HepG2 (cell line): ENCODE measurements around the gene DCUN1D2. TPM values are rescaled to one million over a fixed set of nuclear protein-coding genes. Genes with fewer than 3 reads are reported as not detected.

Experiments used
- CAMTA2 ChIP-seq: sonication (generic); formaldehyde crosslinking; IDR thresholded peaks from 2 replicates; pipeline ENCODE4 v1.4.0; 2020; ENCODE audit warnings: mild to moderate bottlenecking, missing genetic modification reagents, borderline replicate concordance
- FOXA3 ChIP-seq: IDR thresholded peaks from 2 replicates; pipeline ENCODE4 v1.6.1; 2016; ENCODE audit warnings: missing genetic modification reagents, missing compliant biosample characterization
- GABPA ChIP-seq, 2 experiments: IDR thresholded peaks; 2 replicates each; pipeline ENCODE4 v1.6.1; 2011 to 2016; ENCODE audit warnings: low read depth in 2 of 2, low read length in 1 of 2, missing biosample characterization in 1 of 2, missing genetic modification characterization in 1 of 2
- HOXA9 ChIP-seq: sonication (generic); formaldehyde crosslinking; IDR thresholded peaks from 2 replicates; pipeline ENCODE4 v1.8.1; 2022; ENCODE audit warnings: missing genetic modification reagents, mild to moderate bottlenecking, moderate library complexity, borderline replicate concordance
- KDM6A ChIP-seq: IDR thresholded peaks from 2 replicates; pipeline ENCODE4 v1.6.1; 2016; ENCODE audit warnings: low read depth
- MAFG ChIP-seq: sonication (generic); formaldehyde crosslinking; IDR thresholded peaks from 2 replicates; pipeline ENCODE4 v1.5.1; 2020; ENCODE audit warnings: mild to moderate bottlenecking, missing genetic modification reagents
- PHF5A ChIP-seq: IDR thresholded peaks from one replicate; pipeline ENCODE4 v1.6.1; 2018; ENCODE audit warnings: low read depth, missing genetic modification reagents; ENCODE audit not compliant: unreplicated experiment
- PITX1 ChIP-seq: sonication (generic); formaldehyde crosslinking; IDR thresholded peaks from 2 replicates; pipeline ENCODE4 v1.5.1; 2020; ENCODE audit warnings: mild to moderate bottlenecking, missing genetic modification reagents
- POGK ChIP-seq: sonication (generic); formaldehyde crosslinking; conservative IDR thresholded peaks from 2 replicates; pipeline ENCODE4 v1.8.0; 2022; ENCODE audit warnings: mild to moderate bottlenecking, moderate library complexity, missing genetic modification reagents
- REXO4 ChIP-seq: sonication (generic); formaldehyde crosslinking; IDR thresholded peaks from 2 replicates; pipeline ENCODE4 v1.8.0; 2022; ENCODE audit warnings: missing genetic modification reagents, mild to moderate bottlenecking, borderline replicate concordance
- SP5 ChIP-seq: IDR thresholded peaks from 2 replicates; pipeline ENCODE4 v1.6.1; 2016; ENCODE audit warnings: low read depth, borderline replicate concordance
- TBX3 ChIP-seq: fragments of 450-650 bp; IDR thresholded peaks from 2 replicates; pipeline ENCODE4 v1.6.1; 2017; ENCODE audit warnings: antibody characterized with exemption, mild to moderate bottlenecking, inconsistent platforms, borderline replicate concordance
- ZFAT ChIP-seq: sonication (generic); formaldehyde crosslinking; conservative IDR thresholded peaks from 2 replicates; pipeline ENCODE4 v1.8.1; 2023; ENCODE audit warnings: missing genetic modification reagents, inconsistent platforms
- ZNF101 ChIP-seq: sonication (generic); formaldehyde crosslinking; IDR thresholded peaks from 2 replicates; pipeline ENCODE4 v1.4.0; 2020; ENCODE audit warnings: mild to moderate bottlenecking, low read depth, missing genetic modification reagents, borderline replicate concordance
- ZNF142 ChIP-seq: sonication (generic); formaldehyde crosslinking; IDR thresholded peaks from 2 replicates; pipeline ENCODE4 v1.4.0; 2020; ENCODE audit warnings: missing genetic modification reagents
- ZNF17 ChIP-seq: sonication (generic); formaldehyde crosslinking; IDR thresholded peaks from 2 replicates; pipeline ENCODE4 v1.5.0; 2020; ENCODE audit warnings: mild to moderate bottlenecking, missing genetic modification reagents
- ZNF3 ChIP-seq: IDR thresholded peaks from 2 replicates; pipeline ENCODE4 v1.7.0; 2017; ENCODE audit warnings: inconsistent platforms
- ZNF317 ChIP-seq: sonication (generic); formaldehyde crosslinking; IDR thresholded peaks from 2 replicates; pipeline ENCODE4 v1.5.0; 2020; ENCODE audit warnings: mild to moderate bottlenecking, missing genetic modification reagents
- ZNF773 ChIP-seq: sonication (generic); formaldehyde crosslinking; IDR thresholded peaks from 2 replicates; pipeline ENCODE4 v1.4.0; 2020; ENCODE audit warnings: missing genetic modification reagents, borderline replicate concordance
- ZNF780A ChIP-seq: sonication (generic); formaldehyde crosslinking; IDR thresholded peaks from 2 replicates; pipeline ENCODE4 v1.8.0; 2022; ENCODE audit warnings: mild to moderate bottlenecking, missing genetic modification reagents, moderate library complexity
- ZNF781 ChIP-seq: sonication (generic); formaldehyde crosslinking; IDR thresholded peaks from 2 replicates; pipeline ENCODE4 v1.5.1; 2020; ENCODE audit warnings: borderline replicate concordance, mild to moderate bottlenecking, missing genetic modification reagents; ENCODE audit errors: not compliant biosample characterization
- polyA plus RNA-seq, 8 experiments: library from polyadenylated mRNA; depleted of rRNA in 3 of 8; stranded (reverse) in 7 of 8; unstranded in 1 of 8; fragments of >200 nt; fragmentation: Illumina TruSeq in 4 of 8; extraction: Trizol in 4 of 8; gene quantifications; 2 replicates each; pipeline versions ENCODE4 v1.2.1 to v1.2.3, GENCODE V29; 2011 to 2016; ENCODE audit warnings: low read depth in 4 of 8, missing spikeins in 1 of 8, mixed read lengths in 1 of 8; ENCODE audit not compliant: insufficient read depth in 1 of 8
- total RNA-seq, 5 experiments: library from RNA; depleted of rRNA; stranded (reverse); fragments of >200 nt; fragmentation: Illumina TruSeq; extraction: Trizol; gene quantifications; 2 replicates each; pipeline ENCODE4 v1.2.3, GENCODE V29; 2016; ENCODE audit warnings: low read depth in 1 of 5
- TF ChIP-seq, protein P1 (sequence below): IDR thresholded peaks from 2 replicates; pipeline ENCODE4 v1.6.1; 2012; ENCODE audit warnings: inconsistent platforms

Gene DCUN1D2
- total and polyA plus RNA-seq, 2 of the 13 experiments (the other 11 are each of a cell fraction or from before 2014, with no cell fraction given): 9.1 to 9.6 TPM

- TF ChIP-seq ZNF773 (CRISPR knock-in tag) (no peak), ZNF17 (CRISPR knock-in tag) (no peak), ZNF101 (CRISPR knock-in tag) (no peak), PITX1 (no peak), PHF5A (no peak), POGK (CRISPR knock-in tag) (no peak), ZNF780A (CRISPR knock-in tag) (no peak), MAFG (CRISPR knock-in tag) (no peak), ZNF3 (CRISPR knock-in tag) (no peak), TBX3 (no peak), REXO4 (CRISPR knock-in tag) (no peak), HOXA9 (CRISPR knock-in tag) (0 out of 2 replicates have a peak, but pooled peaks have one; percentile 18), FOXA3 (no peak; the same call in 1 of the 2 replicates), ZNF142 (CRISPR knock-in tag) (no peak), KDM6A (CRISPR knock-in tag) (no peak), ZNF781 (CRISPR knock-in tag) (no peak), GABPA (IDR thresholded peaks at IDR 0.05; ENCODE audit: low read depth, low read length) (no peak), GABPA (CRISPR knock-in tag; IDR thresholded peaks at IDR 0.05; ENCODE audit: low read depth) (no peak), SP5 (CRISPR knock-in tag) (no peak), ZNF317 (CRISPR knock-in tag) (no peak), ZFAT (CRISPR knock-in tag) (no peak), CAMTA2 (CRISPR knock-in tag) (no peak)
- TF ChIP-seq, protein P1, sequence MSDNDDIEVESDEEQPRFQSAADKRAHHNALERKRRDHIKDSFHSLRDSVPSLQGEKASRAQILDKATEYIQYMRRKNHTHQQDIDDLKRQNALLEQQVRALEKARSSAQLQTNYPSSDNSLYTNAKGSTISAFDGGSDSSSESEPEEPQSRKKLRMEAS: no peak
Measured at GRCh38 chr13:113489549-113490495, 689 bp downstream of the DCUN1D2 start (continued).
